ACHN (cell line): ENCODE data around the gene ZNF697.
A peak's percentile ranks its signal among the peaks of the same experiment; 100 is the strongest.

Source experiments
- DNase-seq: peaks from one replicate; pipeline ENCODE4 v3.0.0-alpha.2; 2015
- in situ Hi-C: cut with HindIII; loops from 2 replicates; pipeline ENCODE4 v1.10.0; 2017; ENCODE audit warnings: low sequenced_read_pairs, low pct_ligation_motif_present, low pct_unique_long_range_greater_than_20kb

The ZNF697 gene

DNA sequence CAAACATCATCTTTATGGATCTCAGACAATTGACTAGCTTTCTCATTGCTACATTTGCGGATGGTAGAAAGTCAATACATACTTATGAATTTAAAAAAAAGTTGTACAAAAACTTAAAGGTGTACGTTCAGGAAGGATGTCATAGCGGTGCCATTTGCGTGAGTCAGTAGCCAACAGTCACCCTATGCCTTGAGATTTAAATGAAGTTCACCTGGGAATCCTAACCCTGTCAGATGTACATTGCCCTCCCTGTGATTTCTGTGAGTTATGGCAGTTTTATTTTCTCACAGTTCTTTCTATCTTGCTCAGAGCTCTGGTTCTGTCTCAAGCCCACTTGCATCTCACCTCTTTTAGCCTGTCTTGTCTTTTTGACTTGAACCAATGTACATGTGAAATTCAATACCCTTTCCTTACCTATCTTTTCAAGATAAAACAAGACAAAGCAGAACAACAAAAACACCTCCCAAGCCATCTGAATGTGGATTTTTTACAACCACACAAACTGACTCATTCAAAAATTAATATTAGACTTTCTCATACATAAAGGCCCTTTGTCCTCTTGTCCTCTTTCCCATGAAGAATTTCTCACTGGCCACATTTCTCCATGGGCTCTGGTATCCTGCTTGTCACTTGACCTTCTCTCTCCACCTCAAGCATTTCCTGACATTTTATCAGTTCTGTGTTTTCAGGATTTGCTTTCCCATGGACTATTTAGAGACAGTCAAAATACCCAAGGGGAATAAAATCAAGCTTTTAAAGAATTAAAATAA lies 25.3 kb upstream of the ZNF697 start:
- in situ Hi-C loops = no loop called here
- no peak for DNase-seq

- in situ Hi-C loops = no loop called here
- DNase-seq = no peak
Observed at GRCh38 chr1:119670898-119671297, 22.8 kb upstream of the ZNF697 start.

GRCh38 chr1:119667173-119667572 lies 19.1 kb upstream of the ZNF697 start:
- DNase-seq = no peak
- in situ Hi-C loops = no loop called here

- in situ Hi-C loops = no loop called here
- no peak for DNase-seq
Observed at GRCh38 chr1:119664067-119664466, 16.0 kb upstream of the ZNF697 start.

GRCh38 chr1:119662034-119662437 lies 14.0 kb upstream of the ZNF697 start:
- no peak for DNase-seq
- in situ Hi-C loops = no loop called here

GRCh38 chr1:119660253-119661083 lies 12.4 kb upstream of the ZNF697 start:
- DNase-seq = no peak
- in situ Hi-C loops = no loop called here

DNA sequence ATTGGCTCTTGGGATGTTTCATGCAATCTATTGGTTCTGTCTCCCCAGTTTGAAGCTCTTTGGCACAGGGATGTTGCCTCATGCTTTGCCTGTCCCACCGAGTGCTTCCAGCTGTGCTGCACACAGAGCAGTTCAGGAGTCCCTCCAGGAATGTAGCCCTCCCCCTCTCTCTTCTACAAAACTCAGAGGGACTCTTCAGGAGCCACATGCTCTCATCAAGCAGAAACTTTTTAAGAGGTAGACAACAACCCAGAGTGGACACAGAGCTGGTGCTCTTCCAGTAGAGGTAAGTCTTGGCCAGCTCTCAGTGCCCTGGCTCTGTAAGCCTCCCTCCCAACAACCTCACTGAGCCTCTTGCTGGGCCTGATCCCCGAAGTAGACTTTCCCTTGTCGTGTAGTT lies 11.6 kb upstream of the ZNF697 start:
- in situ Hi-C loops = no loop called here
- no peak for DNase-seq

- no peak for DNase-seq
- in situ Hi-C loops = no loop called here
Observed at GRCh38 chr1:119656410-119656955, 8.4 kb upstream of the ZNF697 start.

DNA sequence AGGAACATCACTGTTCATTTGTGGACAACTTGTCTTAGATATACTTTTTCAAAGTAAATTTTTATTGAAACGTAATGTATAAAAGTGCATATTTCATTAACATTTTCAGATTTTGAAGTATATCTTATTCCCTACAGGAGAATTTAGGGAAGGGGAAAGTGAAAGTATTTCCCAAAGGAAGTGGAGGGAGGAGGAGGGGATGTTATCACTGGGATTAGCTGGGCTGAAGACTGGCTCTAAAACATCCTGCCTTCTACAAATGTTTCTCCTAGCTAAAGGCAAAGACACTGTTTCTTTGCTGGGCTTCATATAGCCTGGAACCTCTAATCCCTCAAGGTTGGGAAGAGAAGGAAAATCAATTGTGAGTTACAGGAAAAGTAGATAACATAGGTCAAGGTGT lies 7.1 kb upstream of the ZNF697 start:
- in situ Hi-C loops = no loop called here

GRCh38 chr1:119653839-119654170 lies 5.7 kb upstream of the ZNF697 start:
- in situ Hi-C loops = no loop called here
- DNase-seq = no peak

More for the DNA sequence above, 7.1 kb upstream of the ZNF697 start:
- DNase-seq = peak; percentile 24

- DNase-seq = no peak
- in situ Hi-C loops = no loop called here
Observed at GRCh38 chr1:119653135-119653838, 5.2 kb upstream of the ZNF697 start.

- DNase-seq = no peak
- in situ Hi-C loops = no loop called here
Observed at GRCh38 chr1:119652587-119652986, 4.5 kb upstream of the ZNF697 start.

- no peak for DNase-seq
- in situ Hi-C loops = no loop called here
Observed at GRCh38 chr1:119651641-119652040, 3.6 kb upstream of the ZNF697 start.

DNA sequence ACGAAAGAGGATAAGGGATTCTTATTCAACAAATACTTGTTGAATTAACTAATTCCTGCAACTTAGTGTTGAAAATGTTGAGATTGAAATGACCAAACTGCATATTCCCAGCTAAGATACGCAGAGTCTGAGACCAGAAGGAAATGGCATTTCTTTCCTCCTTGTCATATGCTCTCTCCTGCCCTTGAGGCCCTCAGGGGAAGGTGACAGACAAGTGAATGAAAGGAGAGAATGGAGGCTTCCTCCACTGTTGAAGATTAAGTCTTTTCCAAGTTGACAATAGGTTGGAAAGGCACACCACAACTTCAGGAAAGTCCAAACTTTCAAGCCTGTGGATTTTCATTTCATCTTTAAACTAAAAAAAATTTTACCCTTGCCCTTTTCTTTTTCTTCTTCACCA lies 3.1 kb upstream of the ZNF697 start:
- no peak for DNase-seq
- in situ Hi-C loops = no loop called here

- in situ Hi-C loops = no loop called here
- DNase-seq = no peak
Observed at GRCh38 chr1:119648620-119649004, 546 bp upstream of the ZNF697 start.

- in situ Hi-C loops = no loop called here
Observed at GRCh38 chr1:119647228-119647733, 785 bp downstream of the ZNF697 start.

GRCh38 chr1:119646521-119647227 lies 1.4 kb downstream of the ZNF697 start:
- DNase-seq = peak; percentile 67
- in situ Hi-C loops = no loop called here

More at GRCh38 chr1:119647228-119647733, 785 bp downstream of the ZNF697 start:
- peak; percentile 8 for DNase-seq

GRCh38 chr1:119639109-119639508 lies 9.0 kb downstream of the ZNF697 start:
- in situ Hi-C loops = no loop called here

More at GRCh38 chr1:119639109-119639508, 9.0 kb downstream of the ZNF697 start:
- DNase-seq = no peak
